T-helper 22 cell (primary cell): ENCODE measurements around the gene RREB1.

Source experiments
- DNase-seq: peaks from one replicate; pipeline ENCODE4 v3.0.0-alpha.2; 2020; ENCODE audit warnings: low read depth

RREB1 gene

GRCh38 chr6:7195339-7196018 is 87.7 kb downstream of the RREB1 start:
- no peak for DNase-seq

GRCh38 chr6:7196019-7196402 is 88.2 kb downstream of the RREB1 start:
- DNase-seq, result no peak

GRCh38 chr6:7196685-7197283 is 89.0 kb downstream of the RREB1 start:
- DNase-seq, result no peak

GRCh38 chr6:7197747-7198146 is 90.0 kb downstream of the RREB1 start:
- DNase-seq, result no peak

GRCh38 chr6:7198833-7199800 is 91.4 kb downstream of the RREB1 start:
- DNase-seq, result no peak

GRCh38 chr6:7200598-7201443 is 93.1 kb downstream of the RREB1 start:
- no peak for DNase-seq

GRCh38 chr6:7201444-7201731 is 93.6 kb downstream of the RREB1 start:
- DNase-seq, result no peak

GRCh38 chr6:7201732-7202541 is 94.2 kb downstream of the RREB1 start:
- no peak for DNase-seq

- no peak for DNase-seq
Observed at GRCh38 chr6:7202950-7203349, 95.2 kb downstream of the RREB1 start.

GRCh38 chr6:7203939-7204338 is 96.2 kb downstream of the RREB1 start:
- no peak for DNase-seq

GRCh38 chr6:7204726-7205125 is 97.0 kb downstream of the RREB1 start:
- no peak for DNase-seq

- DNase-seq, result no peak
Observed at GRCh38 chr6:7207720-7208119, 100.0 kb downstream of the RREB1 start.

- DNase-seq, result no peak
Observed at GRCh38 chr6:7213416-7213815, 105.7 kb downstream of the RREB1 start.

GRCh38 chr6:7214468-7214867 is 106.7 kb downstream of the RREB1 start:
- no peak for DNase-seq

- DNase-seq, result no peak
Observed at GRCh38 chr6:7215131-7215530, 107.4 kb downstream of the RREB1 start.

- no peak for DNase-seq
Observed at GRCh38 chr6:7215798-7216231, 108.1 kb downstream of the RREB1 start.

GRCh38 chr6:7216941-7217621 is 109.3 kb downstream of the RREB1 start:
- DNase-seq, result no peak

- DNase-seq, result no peak
Observed at GRCh38 chr6:7218406-7218988, 110.7 kb downstream of the RREB1 start.

- no peak for DNase-seq
Observed at GRCh38 chr6:7219310-7219709, 111.5 kb downstream of the RREB1 start.

GRCh38 chr6:7222197-7222596 is 114.4 kb downstream of the RREB1 start:
- no peak for DNase-seq
